Measurements from ENCODE around the gene RNASEH1.

RNASEH1 gene

GRCh38 chr2:3547915-3548314, 10.2 kb downstream of the RNASEH1 start:
- DNase-seq (ENCODE audit: low read depth): no peak

- DNase-seq (ENCODE audit: low read depth): no peak
Observed at GRCh38 chr2:3545788-3546478, 12.2 kb downstream of the RNASEH1 start.

- no peak for DNase-seq (ENCODE audit: low read depth)
Observed at GRCh38 chr2:3543023-3543683, 15.0 kb downstream of the RNASEH1 start.

- DNase-seq (ENCODE audit: low read depth): no peak
Observed at GRCh38 chr2:3542107-3542506, 16.0 kb downstream of the RNASEH1 start.

GRCh38 chr2:3539836-3540235, 18.3 kb downstream of the RNASEH1 start:
- DNase-seq (ENCODE audit: low read depth): no peak

GRCh38 chr2:3536682-3537632, 21.2 kb downstream of the RNASEH1 start:
- no peak for DNase-seq (ENCODE audit: low read depth)

GRCh38 chr2:3535794-3536681, 22.1 kb downstream of the RNASEH1 start:
- DNase-seq (ENCODE audit: low read depth): peak; percentile 81

- DNase-seq (ENCODE audit: low read depth): no peak
Observed at GRCh38 chr2:3535467-3535793, 22.7 kb downstream of the RNASEH1 start.

- DNase-seq (ENCODE audit: low read depth): no peak
Observed at GRCh38 chr2:3534251-3534814, 23.8 kb downstream of the RNASEH1 start.

GRCh38 chr2:3533836-3534235, 24.3 kb downstream of the RNASEH1 start:
- DNase-seq (ENCODE audit: low read depth): no peak

- DNase-seq (ENCODE audit: low read depth): no peak
Observed at GRCh38 chr2:3532941-3533340, 25.2 kb downstream of the RNASEH1 start.

GRCh38 chr2:3529316-3530025, 28.7 kb downstream of the RNASEH1 start:
- DNase-seq (ENCODE audit: low read depth): no peak

- DNase-seq (ENCODE audit: low read depth): no peak
Observed at GRCh38 chr2:3527886-3528785, 30.0 kb downstream of the RNASEH1 start.

- no peak for DNase-seq (ENCODE audit: low read depth)
Observed at GRCh38 chr2:3526871-3527270, 31.3 kb downstream of the RNASEH1 start.

- DNase-seq (ENCODE audit: low read depth): no peak
Observed at GRCh38 chr2:3523551-3524041, 34.5 kb downstream of the RNASEH1 start.

GRCh38 chr2:3522961-3523421, 35.1 kb downstream of the RNASEH1 start:
- DNase-seq (ENCODE audit: low read depth): no peak

GRCh38 chr2:3520591-3520990, 37.5 kb downstream of the RNASEH1 start:
- DNase-seq (ENCODE audit: low read depth): no peak

- peak; percentile 55 for DNase-seq (ENCODE audit: low read depth)
Observed at GRCh38 chr2:3519255-3520205, 38.6 kb downstream of the RNASEH1 start, which contains the start of gene ADI1. ADI1 (minus strand) TSS chr2:3519531; CDS start chr2:3519487, 44 bp downstream.
